ENCODE data around the gene RNLS. TPM values are rescaled to one million over a fixed set of nuclear protein-coding genes. Genes with fewer than 3 reads are reported as not detected.

The RNLS gene
- total RNA-seq, 2 donors from 2014 or later = 6.2 to 9.4 TPM

GRCh38 chr10:88544140-88544870 is 38.8 kb downstream of the RNLS start:
- DNase-seq (ENCODE audit: low spot score) (no peak), ATAC-seq (ENCODE audit: insufficient number of reproducible peaks, low FRiP score, low read depth) (no peak)
- Histone ChIP-seq H3K36me3 (no peaks in the 10 kb centered on the region), H3K9me3 (no peaks in the 10 kb centered on the region), H3K4me3 (no peak overlapping the region), H3K4me1 (ENCODE audit: control insufficient read depth in 1 of 2, low read depth in 2 of 2) (peaks cover 3 to 24% of the 10 kb centered on the region in 2 donors), H3K27me3 (replicated peaks; ENCODE audit: insufficient read depth) (no peaks in the 10 kb centered on the region), H3K27ac (no peak overlapping the region)
- no peak for TF ChIP-seq CTCF (IDR thresholded peaks at IDR 0.05)

- Histone ChIP-seq H3K27me3 (replicated peaks; ENCODE audit: insufficient read depth) (no peaks in the 10 kb centered on the region), H3K4me3 (no peak overlapping the region)
Observed at GRCh38 chr10:88542522-88542921, 40.6 kb downstream of the RNLS start.

GRCh38 chr10:88541116-88541626 is 41.9 kb downstream of the RNLS start:
- ATAC-seq (ENCODE audit: insufficient number of reproducible peaks, low FRiP score, low read depth) = peak; percentile 60
- Histone ChIP-seq H3K4me1 (ENCODE audit: control insufficient read depth in 1 of 2, low read depth in 2 of 2) (peaks cover 3 to 24% of the 10 kb centered on the region in 2 donors), H3K9me3 (no peaks in the 10 kb centered on the region), H3K36me3 (no peaks in the 10 kb centered on the region), H3K4me3 (peak overlapping the region; percentile 25), H3K27me3 (replicated peaks; ENCODE audit: insufficient read depth) (no peaks in the 10 kb centered on the region), H3K27ac (peak overlapping the region; percentile 15 to 37)
- no peak for TF ChIP-seq CTCF (IDR thresholded peaks at IDR 0.05)
- DNase-seq (ENCODE audit: low spot score) = no peak

More at GRCh38 chr10:88542522-88542921, 40.6 kb downstream of the RNLS start:
- peaks cover 3 to 24% of the 10 kb centered on the region in 2 donors for H3K4me1 ChIP-seq (ENCODE audit: control insufficient read depth in 1 of 2, low read depth in 2 of 2)
- DNase-seq (ENCODE audit: low spot score) (no peak), ATAC-seq (ENCODE audit: insufficient number of reproducible peaks, low FRiP score, low read depth) (no peak)
- no peaks in the 10 kb centered on the region for H3K9me3 ChIP-seq
- H3K27ac ChIP-seq = no peak overlapping the region
- no peaks in the 10 kb centered on the region for H3K36me3 ChIP-seq
- TF ChIP-seq CTCF (IDR thresholded peaks at IDR 0.05) = no peak

GRCh38 chr10:88540351-88540750 is 42.8 kb downstream of the RNLS start:
- ATAC-seq (ENCODE audit: insufficient number of reproducible peaks, low FRiP score, low read depth) (no peak), DNase-seq (ENCODE audit: low spot score) (no peak)
- peaks cover 3 to 24% of the 10 kb centered on the region in 2 donors for H3K4me1 ChIP-seq (ENCODE audit: control insufficient read depth in 1 of 2, low read depth in 2 of 2)
- no peak overlapping the region for H3K4me3 ChIP-seq
- H3K27ac ChIP-seq = no peak overlapping the region
- no peaks in the 10 kb centered on the region for H3K9me3 ChIP-seq
- no peaks in the 10 kb centered on the region for H3K36me3 ChIP-seq
- TF ChIP-seq CTCF (IDR thresholded peaks at IDR 0.05) = no peak
- H3K27me3 ChIP-seq (replicated peaks; ENCODE audit: insufficient read depth) = no peaks in the 10 kb centered on the region

GRCh38 chr10:88538048-88538447 is 45.1 kb downstream of the RNLS start:
- Histone ChIP-seq H3K27me3 (replicated peaks; ENCODE audit: insufficient read depth) (no peaks in the 10 kb centered on the region), H3K9me3 (no peaks in the 10 kb centered on the region), H3K4me3 (no peak overlapping the region), H3K27ac (no peak overlapping the region), H3K4me1 (ENCODE audit: control insufficient read depth in 1 of 2, low read depth in 2 of 2) (peaks cover 3 to 24% of the 10 kb centered on the region in 2 donors), H3K36me3 (no peaks in the 10 kb centered on the region)
- TF ChIP-seq CTCF (IDR thresholded peaks at IDR 0.05) = no peak
- DNase-seq (ENCODE audit: low spot score) (no peak), ATAC-seq (ENCODE audit: insufficient number of reproducible peaks, low FRiP score, low read depth) (no peak)
